Hepatocyte (in vitro differentiated cells): ENCODE results near the gene PLS1. TPM values are rescaled to one million over a fixed set of nuclear protein-coding genes. Genes with fewer than 3 reads are reported as not detected.

Source experiments
- DNase-seq: peaks from one replicate; pipeline ENCODE4 v3.0.0-alpha.2; 2016; ENCODE audit warnings: low spot score
- H2AFZ ChIP-seq: fragments of 200-600 bp; sonication (generic); 2 replicates; pipeline ENCODE4 v1.6.0; 2016; ENCODE audit warnings: antibody characterized with exemption, mild to moderate bottlenecking
- H3K27ac ChIP-seq: fragments of 200-600 bp; sonication (generic); 2 replicates; pipeline ENCODE4 v1.5.1; 2016; ENCODE audit warnings: mild to moderate bottlenecking
- H3K27me3 ChIP-seq: fragments of 200-600 bp; sonication (generic); 2 replicates; pipeline ENCODE4 v1.6.1; 2016
- H3K36me3 ChIP-seq: fragments of 200-600 bp; sonication (generic); replicated peaks from 2 replicates; pipeline ENCODE4 v1.5.1; 2016; ENCODE audit warnings: low read depth; ENCODE audit not compliant: insufficient read depth
- H3K4me1 ChIP-seq: fragments of 200-600 bp; sonication (generic); 2 replicates; pipeline ENCODE4 v1.5.1; 2016; ENCODE audit warnings: mild to moderate bottlenecking, moderate library complexity; ENCODE audit not compliant: insufficient read depth
- H3K4me2 ChIP-seq: fragments of 200-600 bp; sonication (generic); 2 replicates; pipeline ENCODE4 v1.6.0; 2016
- H3K4me3 ChIP-seq: fragments of 200-600 bp; sonication (generic); 2 replicates; pipeline ENCODE4 v1.5.1; 2016; ENCODE audit warnings: mild to moderate bottlenecking
- H3K79me2 ChIP-seq: fragments of 200-600 bp; sonication (generic); 2 replicates; pipeline ENCODE4 v1.6.0; 2017; ENCODE audit warnings: mild to moderate bottlenecking
- H3K9me2 ChIP-seq: fragments of 200-600 bp; sonication (generic); replicated peaks from 2 replicates; pipeline ENCODE4 v1.6.0; 2017; ENCODE audit warnings: mild to moderate bottlenecking; ENCODE audit not compliant: insufficient read depth
- H3K9me3 ChIP-seq: fragments of 200-600 bp; sonication (generic); 2 replicates; pipeline ENCODE4 v1.5.1; 2016; ENCODE audit warnings: low read depth, mild to moderate bottlenecking
- H4K20me1 ChIP-seq: fragments of 200-600 bp; sonication (generic); 2 replicates; pipeline ENCODE4 v1.6.0; 2016; ENCODE audit warnings: mild to moderate bottlenecking; ENCODE audit not compliant: insufficient read depth, poor library complexity, severe bottlenecking
- EZH2 ChIP-seq: fragments of 200-600 bp; sonication (generic); IDR thresholded peaks from 2 replicates; pipeline ENCODE4 v1.6.1; 2016; ENCODE audit warnings: antibody characterized with exemption, mild to moderate bottlenecking, borderline replicate concordance
- EZH2phosphoT487 ChIP-seq: fragments of 200-600 bp; sonication (generic); IDR thresholded peaks from one replicate; pipeline ENCODE4 v1.6.1; 2018; ENCODE audit warnings: antibody characterized with exemption, mild to moderate bottlenecking, low read depth, moderate library complexity; ENCODE audit not compliant: unreplicated experiment, severe bottlenecking
- WGBS: methylation state at CpG from one replicate; pipeline ENCODE4 v1.1.6; 2016; ENCODE audit warnings: low lambda C conversion rate; ENCODE audit errors: missing lambda C conversion rate; 5-methylcytosine and 5-hydroxymethylcytosine counted together
- polyA plus RNA-seq: library from polyadenylated mRNA; unstranded; fragments of >200 nt; fragmentation: Nextera tagmentation; extraction: Ambion mirVana; gene quantifications from 2 replicates; pipeline ENCODE4 v1.2.1, GENCODE V29; 2016
- total RNA-seq: library from RNA; depleted of rRNA; stranded (reverse); fragments of >200 nt; gene quantifications from 2 replicates; pipeline ENCODE4 v1.2.3, GENCODE V29; 2014
- TF ChIP-seq, protein P1 (sequence below): fragments of 200-600 bp; sonication (generic); IDR thresholded peaks from 2 replicates; pipeline ENCODE4 v1.5.1; 2016; ENCODE audit warnings: antibody characterized with exemption, mild to moderate bottlenecking; ENCODE audit not compliant: poor library complexity

Gene PLS1
- total and polyA plus RNA-seq, 2 experiments from 2014 or later: 9.7 to 22.8 TPM

- Histone ChIP-seq H3K4me2 (no peak overlapping the region), H3K27ac (no peak overlapping the region), H3K79me2 (no peaks in the 10 kb centered on the region), H3K4me1 (no peaks in the 10 kb centered on the region), H3K36me3 (no peaks in the 10 kb centered on the region), H3K4me3 (no peak overlapping the region), H3K9me2 (no peaks in the 10 kb centered on the region), H3K27me3 (no peaks in the 10 kb centered on the region), H2AFZ (no peak overlapping the region), H3K9me3 (no peaks in the 10 kb centered on the region), H4K20me1 (no peaks in the 10 kb centered on the region)
- no peak for DNase-seq
- TF ChIP-seq, protein P1, sequence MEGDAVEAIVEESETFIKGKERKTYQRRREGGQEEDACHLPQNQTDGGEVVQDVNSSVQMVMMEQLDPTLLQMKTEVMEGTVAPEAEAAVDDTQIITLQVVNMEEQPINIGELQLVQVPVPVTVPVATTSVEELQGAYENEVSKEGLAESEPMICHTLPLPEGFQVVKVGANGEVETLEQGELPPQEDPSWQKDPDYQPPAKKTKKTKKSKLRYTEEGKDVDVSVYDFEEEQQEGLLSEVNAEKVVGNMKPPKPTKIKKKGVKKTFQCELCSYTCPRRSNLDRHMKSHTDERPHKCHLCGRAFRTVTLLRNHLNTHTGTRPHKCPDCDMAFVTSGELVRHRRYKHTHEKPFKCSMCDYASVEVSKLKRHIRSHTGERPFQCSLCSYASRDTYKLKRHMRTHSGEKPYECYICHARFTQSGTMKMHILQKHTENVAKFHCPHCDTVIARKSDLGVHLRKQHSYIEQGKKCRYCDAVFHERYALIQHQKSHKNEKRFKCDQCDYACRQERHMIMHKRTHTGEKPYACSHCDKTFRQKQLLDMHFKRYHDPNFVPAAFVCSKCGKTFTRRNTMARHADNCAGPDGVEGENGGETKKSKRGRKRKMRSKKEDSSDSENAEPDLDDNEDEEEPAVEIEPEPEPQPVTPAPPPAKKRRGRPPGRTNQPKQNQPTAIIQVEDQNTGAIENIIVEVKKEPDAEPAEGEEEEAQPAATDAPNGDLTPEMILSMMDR: no peak
- TF ChIP-seq EZH2phosphoT487: no peak
- TF ChIP-seq EZH2: no peak
Observed at GRCh38 chr3:142560118-142560517, 36.1 kb upstream of the PLS1 start.

DNA sequence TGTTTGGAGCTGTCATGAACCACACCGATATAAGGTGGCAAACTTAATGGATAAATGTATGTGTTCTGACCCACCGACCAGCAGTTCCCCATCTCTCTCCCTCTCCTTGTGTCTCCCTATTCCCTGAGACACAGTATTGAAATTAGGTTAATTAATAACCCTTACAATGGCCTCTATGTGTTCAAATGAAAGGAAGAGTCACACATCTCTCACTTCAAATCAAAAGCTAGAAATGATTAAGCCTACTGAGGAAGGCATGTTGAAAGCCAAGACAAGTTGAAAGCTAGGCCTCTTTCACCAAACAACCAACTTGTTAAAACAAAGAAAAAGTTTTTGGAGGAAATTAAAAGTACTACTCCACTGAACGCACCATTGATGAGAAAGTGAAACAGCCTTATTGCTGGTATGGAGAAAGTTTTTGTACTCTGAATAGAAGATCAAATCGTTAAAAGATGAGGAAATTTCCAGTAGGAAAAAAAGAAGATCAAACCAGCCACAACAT, 32.6 kb upstream of the PLS1 start:
- H3K4me2 ChIP-seq: no peak overlapping the region
- no peaks in the 10 kb centered on the region for H3K9me3 ChIP-seq
- no peak overlapping the region for H2AFZ ChIP-seq
- no peak overlapping the region for H3K27ac ChIP-seq
- no peaks in the 10 kb centered on the region for H4K20me1 ChIP-seq
- H3K9me2 ChIP-seq: no peaks in the 10 kb centered on the region
- TF ChIP-seq EZH2phosphoT487: no peak
- no peak for TF ChIP-seq EZH2
- TF ChIP-seq, protein P1: no peak
- H3K27me3 ChIP-seq: no peaks in the 10 kb centered on the region
- H3K4me3 ChIP-seq: no peak overlapping the region
- no peak for DNase-seq
- H3K36me3 ChIP-seq: no peaks in the 10 kb centered on the region
- no peaks in the 10 kb centered on the region for H3K4me1 ChIP-seq
- H3K79me2 ChIP-seq: no peaks in the 10 kb centered on the region
- WGBS: 91% methylated on average over 4 of the region's 4 CpGs

- no peak overlapping the region for H3K27ac ChIP-seq
- H3K4me2 ChIP-seq: no peak overlapping the region
- H3K4me3 ChIP-seq: no peak overlapping the region
- no peaks in the 10 kb centered on the region for H3K27me3 ChIP-seq
- TF ChIP-seq EZH2: no peak
- TF ChIP-seq EZH2phosphoT487: no peak
- TF ChIP-seq, protein P1: no peak
- H3K9me3 ChIP-seq: no peaks in the 10 kb centered on the region
- H3K4me1 ChIP-seq: no peaks in the 10 kb centered on the region
- H2AFZ ChIP-seq: no peak overlapping the region
- 85% methylated on average over 3 of the region's 3 CpGs for WGBS
- DNase-seq: no peak
- no peaks in the 10 kb centered on the region for H3K36me3 ChIP-seq
- peaks cover 10% of the 10 kb centered on the region for H3K79me2 ChIP-seq
- no peaks in the 10 kb centered on the region for H3K9me2 ChIP-seq
- H4K20me1 ChIP-seq: no peaks in the 10 kb centered on the region
Observed at GRCh38 chr3:142566096-142566495, 30.1 kb upstream of the PLS1 start.
